Progenitor cell of endocrine pancreas (in vitro differentiated cells): ENCODE measurements around the gene RAPGEF1. TPM values are rescaled to one million over a fixed set of nuclear protein-coding genes. Genes with fewer than 3 reads are reported as not detected.
A peak's percentile ranks its signal among the peaks of the same experiment; 100 is the strongest.

ENCODE experiments used
- DNase-seq: peaks from one replicate; pipeline ENCODE4 v3.0.0; 2021; ENCODE audit warnings: low spot score; ENCODE audit not compliant: unreplicated experiment
- H3K27ac Mint-ChIP-seq: 2 replicates; pipeline ENCODE4 v1.8.0; 2021; ENCODE audit warnings: mild to moderate bottlenecking, moderate library complexity, mixed read lengths
- H3K27me3 Mint-ChIP-seq: 2 replicates; pipeline ENCODE4 v1.8.0; 2021; ENCODE audit warnings: mixed read lengths
- H3K36me3 Mint-ChIP-seq: 2 replicates; pipeline ENCODE4 v1.8.0; 2022; ENCODE audit warnings: mixed read lengths; ENCODE audit not compliant: insufficient read depth
- H3K4me1 Mint-ChIP-seq: 2 replicates; pipeline ENCODE4 v1.8.0; 2021; ENCODE audit warnings: low read depth, mixed read lengths
- H3K4me3 Mint-ChIP-seq: 2 replicates; pipeline ENCODE4 v1.8.0; 2021; ENCODE audit warnings: low read depth, mild to moderate bottlenecking, moderate library complexity, mixed read lengths
- H3K9me3 Mint-ChIP-seq: 2 replicates; pipeline ENCODE4 v1.8.0; 2021; ENCODE audit warnings: low read depth, mixed read lengths
- CTCF ChIP-seq: fragments of 200-600 bp; sonication (generic); IDR thresholded peaks from one replicate; pipeline ENCODE4 v1.5.0; 2021; ENCODE audit warnings: antibody characterized with exemption, mild to moderate bottlenecking; ENCODE audit not compliant: unreplicated experiment
- total RNA-seq: library from RNA; stranded (reverse); gene quantifications from 2 replicates; pipeline ENCODE4 v1.2.1, GENCODE V29; 2021

RAPGEF1 gene
- total RNA-seq, 1 donor from 2014 or later, result 57.3 TPM

GRCh38 chr9:131717719-131718460 is 22.0 kb downstream of the RAPGEF1 start:
- H3K36me3 Mint-ChIP-seq, result peaks cover 4% of the 10 kb centered on the region
- DNase-seq, result no peak
- peaks cover 9% of the 10 kb centered on the region for H3K4me1 Mint-ChIP-seq
- no peak for TF ChIP-seq CTCF
- H3K9me3 Mint-ChIP-seq, result no peaks in the 10 kb centered on the region
- no peak overlapping the region for H3K4me3 Mint-ChIP-seq
- H3K27ac Mint-ChIP-seq, result peak overlapping the region; percentile 5
- H3K27me3 Mint-ChIP-seq, result no peaks in the 10 kb centered on the region

- H3K36me3 Mint-ChIP-seq, result peaks cover 4% of the 10 kb centered on the region
- H3K4me3 Mint-ChIP-seq, result no peak overlapping the region
- H3K27ac Mint-ChIP-seq, result no peak overlapping the region
- H3K4me1 Mint-ChIP-seq, result peaks cover 13% of the 10 kb centered on the region
- no peak for DNase-seq
- TF ChIP-seq CTCF, result no peak
- H3K27me3 Mint-ChIP-seq, result no peaks in the 10 kb centered on the region
- H3K9me3 Mint-ChIP-seq, result no peaks in the 10 kb centered on the region
Observed at GRCh38 chr9:131715906-131716305, 24.0 kb downstream of the RAPGEF1 start.

GRCh38 chr9:131714821-131715220 is 25.1 kb downstream of the RAPGEF1 start:
- peaks cover 17% of the 10 kb centered on the region for H3K4me1 Mint-ChIP-seq
- H3K36me3 Mint-ChIP-seq, result peaks cover 4% of the 10 kb centered on the region
- H3K27me3 Mint-ChIP-seq, result no peaks in the 10 kb centered on the region
- TF ChIP-seq CTCF, result no peak
- H3K9me3 Mint-ChIP-seq, result no peaks in the 10 kb centered on the region
- H3K27ac Mint-ChIP-seq, result no peak overlapping the region
- H3K4me3 Mint-ChIP-seq, result no peak overlapping the region
- DNase-seq, result no peak

- no peaks in the 10 kb centered on the region for H3K9me3 Mint-ChIP-seq
- H3K4me1 Mint-ChIP-seq, result peaks cover 23% of the 10 kb centered on the region
- H3K27ac Mint-ChIP-seq, result no peak overlapping the region
- no peaks in the 10 kb centered on the region for H3K27me3 Mint-ChIP-seq
- no peak overlapping the region for H3K4me3 Mint-ChIP-seq
- TF ChIP-seq CTCF, result no peak
- DNase-seq, result no peak
- H3K36me3 Mint-ChIP-seq, result peaks cover 4% of the 10 kb centered on the region
Observed at GRCh38 chr9:131714161-131714646, 25.7 kb downstream of the RAPGEF1 start.

GRCh38 chr9:131713016-131713415 is 26.9 kb downstream of the RAPGEF1 start:
- H3K27ac Mint-ChIP-seq, result no peak overlapping the region

More at GRCh38 chr9:131713016-131713415, 26.9 kb downstream of the RAPGEF1 start:
- H3K36me3 Mint-ChIP-seq, result peaks cover 4% of the 10 kb centered on the region
- DNase-seq, result no peak
- no peak overlapping the region for H3K4me3 Mint-ChIP-seq
- peaks cover 27% of the 10 kb centered on the region for H3K4me1 Mint-ChIP-seq
- H3K27me3 Mint-ChIP-seq, result no peaks in the 10 kb centered on the region
- TF ChIP-seq CTCF, result no peak
- H3K9me3 Mint-ChIP-seq, result no peaks in the 10 kb centered on the region
